ENCODE measurements around the gene FOXC1. TPM values are rescaled to one million over a fixed set of nuclear protein-coding genes. Genes with fewer than 3 reads are reported as not detected.

Gene FOXC1
- total and polyA plus RNA-seq, 2 of the 13 experiments (the other 11 are each of a cell fraction or from before 2014, with no cell fraction given): 0.44 to 0.55 TPM

DNA sequence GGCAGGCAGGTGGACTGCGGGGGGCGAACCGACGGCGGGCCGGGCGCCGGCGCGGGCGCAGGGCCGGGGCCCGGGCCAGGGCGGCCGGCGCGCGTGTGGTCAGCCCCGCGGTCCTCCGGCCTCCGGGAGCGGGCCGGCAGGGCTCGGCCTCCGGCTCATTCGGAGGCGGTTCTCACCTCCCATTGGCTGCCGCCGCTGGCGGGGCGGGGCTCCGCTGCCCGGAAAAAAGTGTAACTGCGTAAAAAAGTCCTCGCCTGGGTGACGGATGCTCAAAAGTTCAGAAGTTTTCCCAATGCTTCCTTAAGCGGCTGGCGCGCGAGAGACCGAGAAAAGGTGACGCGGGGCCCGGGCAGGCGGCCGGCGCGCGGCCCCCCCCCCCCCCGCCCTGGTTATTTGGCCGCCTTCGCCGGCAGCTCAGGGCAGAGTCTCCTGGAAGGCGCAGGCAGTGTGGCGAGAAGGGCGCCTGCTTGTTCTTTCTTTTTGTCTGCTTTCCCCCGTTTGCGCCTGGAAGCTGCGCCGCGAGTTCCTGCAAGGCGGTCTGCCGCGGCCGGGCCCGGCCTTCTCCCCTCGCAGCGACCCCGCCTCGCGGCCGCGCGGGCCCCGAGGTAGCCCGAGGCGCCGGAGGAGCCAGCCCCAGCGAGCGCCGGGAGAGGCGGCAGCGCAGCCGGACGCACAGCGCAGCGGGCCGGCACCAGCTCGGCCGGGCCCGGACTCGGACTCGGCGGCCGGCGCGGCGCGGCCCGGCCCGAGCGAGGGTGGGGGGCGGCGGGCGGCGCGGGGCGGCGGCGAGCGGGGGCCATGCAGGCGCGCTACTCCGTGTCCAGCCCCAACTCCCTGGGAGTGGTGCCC lies at the start of gene FOXC1 (continued):
- TF ChIP-seq, protein P1, sequence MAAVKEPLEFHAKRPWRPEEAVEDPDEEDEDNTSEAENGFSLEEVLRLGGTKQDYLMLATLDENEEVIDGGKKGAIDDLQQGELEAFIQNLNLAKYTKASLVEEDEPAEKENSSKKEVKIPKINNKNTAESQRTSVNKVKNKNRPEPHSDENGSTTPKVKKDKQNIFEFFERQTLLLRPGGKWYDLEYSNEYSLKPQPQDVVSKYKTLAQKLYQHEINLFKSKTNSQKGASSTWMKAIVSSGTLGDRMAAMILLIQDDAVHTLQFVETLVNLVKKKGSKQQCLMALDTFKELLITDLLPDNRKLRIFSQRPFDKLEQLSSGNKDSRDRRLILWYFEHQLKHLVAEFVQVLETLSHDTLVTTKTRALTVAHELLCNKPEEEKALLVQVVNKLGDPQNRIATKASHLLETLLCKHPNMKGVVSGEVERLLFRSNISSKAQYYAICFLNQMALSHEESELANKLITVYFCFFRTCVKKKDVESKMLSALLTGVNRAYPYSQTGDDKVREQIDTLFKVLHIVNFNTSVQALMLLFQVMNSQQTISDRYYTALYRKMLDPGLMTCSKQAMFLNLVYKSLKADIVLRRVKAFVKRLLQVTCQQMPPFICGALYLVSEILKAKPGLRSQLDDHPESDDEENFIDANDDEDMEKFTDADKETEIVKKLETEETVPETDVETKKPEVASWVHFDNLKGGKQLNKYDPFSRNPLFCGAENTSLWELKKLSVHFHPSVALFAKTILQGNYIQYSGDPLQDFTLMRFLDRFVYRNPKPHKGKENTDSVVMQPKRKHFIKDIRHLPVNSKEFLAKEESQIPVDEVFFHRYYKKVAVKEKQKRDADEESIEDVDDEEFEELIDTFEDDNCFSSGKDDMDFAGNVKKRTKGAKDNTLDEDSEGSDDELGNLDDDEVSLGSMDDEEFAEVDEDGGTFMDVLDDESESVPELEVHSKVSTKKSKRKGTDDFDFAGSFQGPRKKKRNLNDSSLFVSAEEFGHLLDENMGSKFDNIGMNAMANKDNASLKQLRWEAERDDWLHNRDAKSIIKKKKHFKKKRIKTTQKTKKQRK (IDR thresholded peaks at IDR 0.05; ENCODE audit: low read length): no peak
- TF ChIP-seq ZNF331 (CRISPR knock-in tag; IDR thresholded peaks at IDR 0.05) (no peak), NFKB2 (CRISPR knock-in tag; IDR thresholded peaks at IDR 0.05; ENCODE audit: borderline replicate concordance) (no peak; the same call in 1 of the 2 replicates), ZNF12 (CRISPR knock-in tag; IDR thresholded peaks at IDR 0.05) (no peak), DNMT1 (CRISPR knock-in tag; IDR thresholded peaks at IDR 0.05) (no peak), ZNF292 (CRISPR knock-in tag; IDR thresholded peaks at IDR 0.05; ENCODE audit: borderline replicate concordance, low read depth) (no peak), HCFC1 (IDR thresholded peaks at IDR 0.05; ENCODE audit: low read depth, low read length) (no peak), ZFY (CRISPR knock-in tag; IDR thresholded peaks at IDR 0.05) (peak; percentile 67), EP300 (IDR thresholded peaks at IDR 0.05; ENCODE audit: low read depth in 2 of 2, low read length in 2 of 2) (no peak), EP300 (CRISPR knock-in tag; IDR thresholded peaks at IDR 0.05; ENCODE audit: borderline replicate concordance) (no peak), EED (CRISPR knock-in tag; IDR thresholded peaks at IDR 0.05) (no peak), ZNF431 (CRISPR knock-in tag; IDR thresholded peaks at IDR 0.05; ENCODE audit: borderline replicate concordance, low read depth) (no peak), KAT7 (CRISPR knock-in tag; IDR thresholded peaks at IDR 0.05; ENCODE audit: borderline replicate concordance) (no peak), NFATC3 (CRISPR knock-in tag; IDR thresholded peaks at IDR 0.05) (no peak)
- TF ChIP-seq, protein P2, sequence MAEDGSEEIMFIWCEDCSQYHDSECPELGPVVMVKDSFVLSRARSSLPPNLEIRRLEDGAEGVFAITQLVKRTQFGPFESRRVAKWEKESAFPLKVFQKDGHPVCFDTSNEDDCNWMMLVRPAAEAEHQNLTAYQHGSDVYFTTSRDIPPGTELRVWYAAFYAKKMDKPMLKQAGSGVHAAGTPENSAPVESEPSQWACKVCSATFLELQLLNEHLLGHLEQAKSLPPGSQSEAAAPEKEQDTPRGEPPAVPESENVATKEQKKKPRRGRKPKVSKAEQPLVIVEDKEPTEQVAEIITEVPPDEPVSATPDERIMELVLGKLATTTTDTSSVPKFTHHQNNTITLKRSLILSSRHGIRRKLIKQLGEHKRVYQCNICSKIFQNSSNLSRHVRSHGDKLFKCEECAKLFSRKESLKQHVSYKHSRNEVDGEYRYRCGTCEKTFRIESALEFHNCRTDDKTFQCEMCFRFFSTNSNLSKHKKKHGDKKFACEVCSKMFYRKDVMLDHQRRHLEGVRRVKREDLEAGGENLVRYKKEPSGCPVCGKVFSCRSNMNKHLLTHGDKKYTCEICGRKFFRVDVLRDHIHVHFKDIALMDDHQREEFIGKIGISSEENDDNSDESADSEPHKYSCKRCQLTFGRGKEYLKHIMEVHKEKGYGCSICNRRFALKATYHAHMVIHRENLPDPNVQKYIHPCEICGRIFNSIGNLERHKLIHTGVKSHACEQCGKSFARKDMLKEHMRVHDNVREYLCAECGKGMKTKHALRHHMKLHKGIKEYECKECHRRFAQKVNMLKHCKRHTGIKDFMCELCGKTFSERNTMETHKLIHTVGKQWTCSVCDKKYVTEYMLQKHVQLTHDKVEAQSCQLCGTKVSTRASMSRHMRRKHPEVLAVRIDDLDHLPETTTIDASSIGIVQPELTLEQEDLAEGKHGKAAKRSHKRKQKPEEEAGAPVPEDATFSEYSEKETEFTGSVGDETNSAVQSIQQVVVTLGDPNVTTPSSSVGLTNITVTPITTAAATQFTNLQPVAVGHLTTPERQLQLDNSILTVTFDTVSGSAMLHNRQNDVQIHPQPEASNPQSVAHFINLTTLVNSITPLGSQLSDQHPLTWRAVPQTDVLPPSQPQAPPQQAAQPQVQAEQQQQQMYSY (CRISPR knock-in tag; IDR thresholded peaks at IDR 0.05): no peak
- TF ChIP-seq, protein P3, sequence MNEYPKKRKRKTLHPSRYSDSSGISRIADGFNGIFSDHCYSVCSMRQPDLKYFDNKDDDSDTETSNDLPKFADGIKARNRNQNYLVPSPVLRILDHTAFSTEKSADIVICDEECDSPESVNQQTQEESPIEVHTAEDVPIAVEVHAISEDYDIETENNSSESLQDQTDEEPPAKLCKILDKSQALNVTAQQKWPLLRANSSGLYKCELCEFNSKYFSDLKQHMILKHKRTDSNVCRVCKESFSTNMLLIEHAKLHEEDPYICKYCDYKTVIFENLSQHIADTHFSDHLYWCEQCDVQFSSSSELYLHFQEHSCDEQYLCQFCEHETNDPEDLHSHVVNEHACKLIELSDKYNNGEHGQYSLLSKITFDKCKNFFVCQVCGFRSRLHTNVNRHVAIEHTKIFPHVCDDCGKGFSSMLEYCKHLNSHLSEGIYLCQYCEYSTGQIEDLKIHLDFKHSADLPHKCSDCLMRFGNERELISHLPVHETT (CRISPR knock-in tag; conservative IDR thresholded peaks at IDR 0.05): no peak
- TF ChIP-seq, protein P4, sequence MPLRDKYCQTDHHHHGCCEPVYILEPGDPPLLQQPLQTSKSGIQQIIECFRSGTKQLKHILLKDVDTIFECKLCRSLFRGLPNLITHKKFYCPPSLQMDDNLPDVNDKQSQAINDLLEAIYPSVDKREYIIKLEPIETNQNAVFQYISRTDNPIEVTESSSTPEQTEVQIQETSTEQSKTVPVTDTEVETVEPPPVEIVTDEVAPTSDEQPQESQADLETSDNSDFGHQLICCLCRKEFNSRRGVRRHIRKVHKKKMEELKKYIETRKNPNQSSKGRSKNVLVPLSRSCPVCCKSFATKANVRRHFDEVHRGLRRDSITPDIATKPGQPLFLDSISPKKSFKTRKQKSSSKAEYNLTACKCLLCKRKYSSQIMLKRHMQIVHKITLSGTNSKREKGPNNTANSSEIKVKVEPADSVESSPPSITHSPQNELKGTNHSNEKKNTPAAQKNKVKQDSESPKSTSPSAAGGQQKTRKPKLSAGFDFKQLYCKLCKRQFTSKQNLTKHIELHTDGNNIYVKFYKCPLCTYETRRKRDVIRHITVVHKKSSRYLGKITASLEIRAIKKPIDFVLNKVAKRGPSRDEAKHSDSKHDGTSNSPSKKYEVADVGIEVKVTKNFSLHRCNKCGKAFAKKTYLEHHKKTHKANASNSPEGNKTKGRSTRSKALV (CRISPR knock-in tag; IDR thresholded peaks at IDR 0.05): peak; percentile 75; the same call in 1 of the 2 replicates
- TF ChIP-seq, protein P5, sequence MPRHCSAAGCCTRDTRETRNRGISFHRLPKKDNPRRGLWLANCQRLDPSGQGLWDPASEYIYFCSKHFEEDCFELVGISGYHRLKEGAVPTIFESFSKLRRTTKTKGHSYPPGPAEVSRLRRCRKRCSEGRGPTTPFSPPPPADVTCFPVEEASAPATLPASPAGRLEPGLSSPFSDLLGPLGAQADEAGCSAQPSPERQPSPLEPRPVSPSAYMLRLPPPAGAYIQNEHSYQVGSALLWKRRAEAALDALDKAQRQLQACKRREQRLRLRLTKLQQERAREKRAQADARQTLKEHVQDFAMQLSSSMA (CRISPR knock-in tag; IDR thresholded peaks at IDR 0.05): 0 out of 2 replicates have a peak, but pooled peaks have one; percentile 6

Measured in HepG2 (cell line).